ENCODE measurements around the gene KDM5C. TPM values are rescaled to one million over a fixed set of nuclear protein-coding genes. Genes with fewer than 3 reads are reported as not detected.

Gene KDM5C
- total and polyA plus RNA-seq, 10 donors = 10.4 to 165 (median 114) TPM

- Histone ChIP-seq H3K27ac (no peak overlapping the region), H3K4me1 (no peaks in the 10 kb centered on the region), H3K4me3 (no peak overlapping the region), H3K27me3 (replicated peaks in 1 of 7) (peaks cover 0 to 18% (median 0%) of the 10 kb centered on the region in 7 donors), H3K36me3 (no peaks in the 10 kb centered on the region), H3K9me3 (no peaks in the 10 kb centered on the region)
- DNase-seq = peak; percentile 58
- TF ChIP-seq CTCF (IDR thresholded peaks at IDR 0.05 in 8 of 11, conservative IDR thresholded peaks at IDR 0.05 in 3 of 11) (no peak), POLR2A (IDR thresholded peaks at IDR 0.05) (no peak)
- WGBS, 5 donors = 87 to 93% (median 90%) methylated on average over 21 to 22 of the region's 22 CpGs
- intact Hi-C loops (cut with DNase I; ENCODE audit: low total_unique reads) = no loop called here
Measured at GRCh38 chrX:53254570-53255461, 29.8 kb upstream of the KDM5C start.

- no peak for DNase-seq
- TF ChIP-seq CTCF (IDR thresholded peaks at IDR 0.05 in 8 of 11, conservative IDR thresholded peaks at IDR 0.05 in 3 of 11) = no peak
- TF ChIP-seq POLR2A (IDR thresholded peaks at IDR 0.05) = no peak
- TF ChIP-seq POLR2AphosphoS5 (IDR thresholded peaks at IDR 0.05) = no peak
- H3K4me1 ChIP-seq = no peaks in the 10 kb centered on the region
- 79 to 96% (median 90%) methylated on average over 3 of the region's 3 CpGs for WGBS, 5 donors
- peaks cover 0 to 18% (median 0%) of the 10 kb centered on the region in 7 donors for H3K27me3 ChIP-seq (replicated peaks in 1 of 7)
- no peak overlapping the region for H3K4me3 ChIP-seq
- no peak overlapping the region for H3K27ac ChIP-seq
- H3K9me3 ChIP-seq = no peaks in the 10 kb centered on the region
- intact Hi-C loops (cut with DNase I; ENCODE audit: low total_unique reads) = no loop called here
- H3K36me3 ChIP-seq = no peaks in the 10 kb centered on the region
Measured at GRCh38 chrX:53253293-53254020, 28.4 kb upstream of the KDM5C start.

GRCh38 chrX:53251307-53251706 lies 26.3 kb upstream of the KDM5C start:
- Histone ChIP-seq H3K4me3 (no peak overlapping the region), H3K36me3 (no peaks in the 10 kb centered on the region), H3K27ac (no peak overlapping the region), H3K9me3 (no peaks in the 10 kb centered on the region), H3K27me3 (replicated peaks in 1 of 7) (peaks cover 0 to 7% (median 0%) of the 10 kb centered on the region in 7 donors), H3K4me1 (no peaks in the 10 kb centered on the region)
- WGBS, 5 donors = 72 to 100% (median 74%) methylated on average over 1 to 2 of the region's 2 CpGs
- peak; percentile 12 for DNase-seq
- intact Hi-C loops (cut with DNase I; ENCODE audit: low total_unique reads) = no loop called here
- TF ChIP-seq POLR2AphosphoS5 (IDR thresholded peaks at IDR 0.05) = no peak
- TF ChIP-seq CTCF (IDR thresholded peaks at IDR 0.05 in 8 of 11, conservative IDR thresholded peaks at IDR 0.05 in 3 of 11) = no peak
- no peak for TF ChIP-seq POLR2A (IDR thresholded peaks at IDR 0.05)

- H3K27ac ChIP-seq = no peak overlapping the region
- no peaks in the 10 kb centered on the region for H3K9me3 ChIP-seq
- intact Hi-C loops (cut with DNase I; ENCODE audit: low total_unique reads) = no loop called here
- TF ChIP-seq CTCF (IDR thresholded peaks at IDR 0.05 in 8 of 11, conservative IDR thresholded peaks at IDR 0.05 in 3 of 11) (no peak), POLR2AphosphoS5 (IDR thresholded peaks at IDR 0.05) (no peak), POLR2A (IDR thresholded peaks at IDR 0.05) (no peak)
- peaks cover 0 to 9% (median 0%) of the 10 kb centered on the region in 7 donors for H3K27me3 ChIP-seq (replicated peaks in 1 of 7)
- H3K4me1 ChIP-seq = no peaks in the 10 kb centered on the region
- H3K4me3 ChIP-seq = no peak overlapping the region
- peak; percentile 54 for DNase-seq
- no peaks in the 10 kb centered on the region for H3K36me3 ChIP-seq
- WGBS, 5 donors = 90 to 97% (median 93%) methylated on average over 18 to 19 of the region's 19 CpGs; no CpG with 5 or more reads in 1 of the 5 donors
Measured at GRCh38 chrX:53250556-53250955, 25.5 kb upstream of the KDM5C start.

All from spleen (tissue), 11 donors.